NCI-H2196 treated with DMSO at 0.1 percent for 48 hours (cell line): ENCODE data around the gene SEMA4B.
"Not testable (repeated sequence)": the region's sequence is repeated elsewhere in the genome, so short reads cannot be mapped to it uniquely, and the experiment has no call there.

Source experiments
- DNase-seq: peaks from one replicate; lab custom pipeline; 2025; ENCODE audit not compliant: unreplicated experiment; lab: John Stamatoyannopoulos, UW

The SEMA4B gene

DNA sequence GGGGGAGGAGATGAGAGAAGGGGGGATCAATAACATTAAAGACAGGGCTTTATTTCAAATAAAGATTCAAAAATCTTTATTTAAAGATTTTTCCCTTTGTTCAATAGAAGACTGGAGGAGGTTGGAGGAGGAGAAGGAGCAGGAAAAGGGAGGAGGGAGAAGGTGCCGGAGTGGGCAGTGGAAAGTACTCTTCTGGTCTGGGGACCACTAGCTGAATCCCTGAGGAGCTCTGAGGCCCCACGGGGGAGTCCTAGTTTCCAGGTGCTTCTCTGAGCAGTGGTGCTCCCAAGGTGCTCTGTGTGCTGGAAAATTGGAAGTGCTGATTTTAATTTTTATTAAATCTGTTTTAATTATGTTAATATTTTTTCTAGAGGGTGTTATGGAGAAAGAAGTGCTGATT, 19.4 kb upstream of the SEMA4B start:
- no peak for DNase-seq

DNA sequence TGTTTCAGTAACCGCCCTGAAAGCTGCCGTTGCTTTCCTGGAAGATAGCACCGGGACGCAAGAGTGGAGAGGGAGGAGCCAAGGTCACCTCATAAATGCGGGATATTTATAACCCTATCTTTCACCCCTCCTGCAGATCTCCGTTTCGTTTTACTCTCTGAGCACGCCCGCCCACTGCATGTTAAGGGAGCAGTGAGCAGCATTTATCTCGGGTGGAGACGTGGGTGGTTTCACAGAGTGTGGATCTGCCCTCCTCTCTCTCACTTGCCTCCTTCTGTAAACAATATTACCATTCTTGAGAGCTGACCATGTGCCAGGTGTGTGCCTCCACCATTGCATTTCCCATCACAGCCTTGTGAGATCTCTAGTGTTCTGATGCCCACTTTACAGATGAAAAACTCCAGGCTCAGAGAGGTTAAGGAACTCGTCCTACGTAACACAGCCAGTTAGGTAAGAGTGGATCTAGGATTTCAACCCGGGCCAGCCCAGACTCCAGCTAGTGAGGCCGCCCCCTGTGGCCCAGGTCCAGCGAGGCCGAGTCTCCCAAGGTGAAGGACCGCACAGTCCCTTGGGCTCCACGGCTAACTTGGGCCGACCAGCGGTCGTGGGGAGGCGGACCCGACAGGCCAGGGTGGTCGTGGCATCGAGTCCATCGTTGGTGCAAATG, 16.9 kb upstream of the SEMA4B start:
- DNase-seq = peak; percentile 70

DNA sequence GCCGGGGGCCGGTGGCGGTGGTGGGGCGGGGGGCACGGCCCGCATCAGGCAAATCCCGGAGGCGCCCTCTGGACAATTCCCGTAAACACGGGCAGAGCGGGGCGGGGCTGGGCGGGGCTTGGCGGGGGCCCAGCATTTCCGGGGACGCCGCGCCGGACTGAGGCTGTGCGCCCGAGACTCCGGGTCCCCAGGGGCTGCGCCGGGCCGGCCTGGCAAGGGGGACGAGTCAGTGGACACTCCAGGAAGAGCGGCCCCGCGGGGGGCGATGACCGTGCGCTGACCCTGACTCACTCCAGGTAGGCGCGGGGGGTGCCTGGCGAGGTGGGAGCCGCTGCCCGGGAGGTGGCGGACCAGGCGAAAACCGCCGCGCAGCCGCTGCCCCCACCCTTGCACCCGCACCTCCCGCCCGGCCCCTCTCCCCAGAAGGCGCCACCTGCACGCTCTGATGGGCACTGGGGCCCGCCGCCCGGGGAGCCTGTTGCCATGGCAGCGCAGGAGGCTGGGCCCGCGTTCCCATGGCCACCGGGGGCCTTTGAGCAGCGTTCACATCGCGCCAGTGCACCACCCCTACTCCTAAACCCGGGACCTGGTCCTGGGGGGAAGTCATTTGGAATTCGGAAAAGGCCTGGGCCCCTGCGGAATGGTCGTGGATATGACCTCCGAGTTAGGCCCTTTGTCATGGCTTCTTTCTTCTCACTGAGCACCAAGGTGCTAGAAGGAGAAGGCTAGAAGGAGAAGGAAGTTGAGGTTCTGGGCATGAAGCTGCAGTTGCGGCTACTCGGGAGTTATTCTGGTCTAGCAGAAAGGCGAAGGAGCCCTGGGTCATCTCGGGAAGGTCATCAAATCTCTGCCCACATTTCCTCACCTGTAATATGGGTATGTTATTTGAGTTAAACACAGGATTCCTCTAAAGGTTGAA, 16.1 kb upstream of the SEMA4B start:
- DNase-seq = peak; percentile 75

DNA sequence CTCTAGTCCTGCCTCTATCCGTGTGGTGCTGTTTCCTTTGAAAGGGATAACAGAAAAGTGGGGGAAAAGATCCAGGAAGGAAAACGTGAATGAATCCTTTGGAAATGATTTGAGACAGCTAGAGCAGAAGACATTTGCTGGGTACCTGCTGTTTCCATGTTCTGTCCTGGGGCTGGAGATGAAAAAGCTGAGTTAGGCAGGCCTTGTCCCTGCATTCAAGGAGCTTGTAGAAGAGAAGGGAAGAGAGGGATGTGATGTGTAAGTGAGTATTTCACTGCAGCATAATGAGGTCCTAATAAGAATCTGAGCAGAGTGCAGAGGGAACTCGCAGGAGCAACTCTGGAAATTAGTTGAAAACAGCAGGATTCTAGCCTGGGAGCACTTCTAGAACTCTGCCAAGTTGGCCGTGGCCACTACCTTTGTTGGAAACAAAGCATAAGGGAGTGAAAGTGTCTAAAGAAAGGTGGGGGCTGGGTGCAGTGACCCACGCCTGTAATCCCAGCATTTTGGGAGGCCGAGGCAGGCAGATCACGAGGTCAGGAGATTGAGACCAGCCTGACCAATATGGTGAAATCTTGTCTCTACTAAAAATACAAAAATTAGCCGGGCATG, 13.8 kb upstream of the SEMA4B start:
- DNase-seq = no peak

DNA sequence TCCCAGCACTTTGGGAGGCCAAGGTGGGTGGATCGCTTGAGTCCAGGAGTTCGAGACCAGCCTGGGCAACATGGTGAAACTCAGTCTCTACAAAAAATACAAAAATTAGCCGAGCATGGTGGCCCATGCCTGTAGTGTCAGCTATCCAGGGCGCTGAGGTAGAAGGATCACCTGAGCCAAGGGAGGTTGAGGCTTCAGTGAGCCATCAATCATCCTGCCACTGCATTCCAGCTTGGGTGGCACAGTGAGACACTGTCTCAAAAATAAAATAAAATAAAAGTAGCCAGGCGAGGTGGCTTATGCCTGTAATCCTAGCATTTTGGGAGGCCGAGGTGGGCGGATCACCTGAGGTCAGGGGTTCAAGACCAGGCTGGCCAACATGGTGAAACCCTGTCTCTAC, 13.1 kb upstream of the SEMA4B start:
- not testable (repeated sequence) for DNase-seq

DNA sequence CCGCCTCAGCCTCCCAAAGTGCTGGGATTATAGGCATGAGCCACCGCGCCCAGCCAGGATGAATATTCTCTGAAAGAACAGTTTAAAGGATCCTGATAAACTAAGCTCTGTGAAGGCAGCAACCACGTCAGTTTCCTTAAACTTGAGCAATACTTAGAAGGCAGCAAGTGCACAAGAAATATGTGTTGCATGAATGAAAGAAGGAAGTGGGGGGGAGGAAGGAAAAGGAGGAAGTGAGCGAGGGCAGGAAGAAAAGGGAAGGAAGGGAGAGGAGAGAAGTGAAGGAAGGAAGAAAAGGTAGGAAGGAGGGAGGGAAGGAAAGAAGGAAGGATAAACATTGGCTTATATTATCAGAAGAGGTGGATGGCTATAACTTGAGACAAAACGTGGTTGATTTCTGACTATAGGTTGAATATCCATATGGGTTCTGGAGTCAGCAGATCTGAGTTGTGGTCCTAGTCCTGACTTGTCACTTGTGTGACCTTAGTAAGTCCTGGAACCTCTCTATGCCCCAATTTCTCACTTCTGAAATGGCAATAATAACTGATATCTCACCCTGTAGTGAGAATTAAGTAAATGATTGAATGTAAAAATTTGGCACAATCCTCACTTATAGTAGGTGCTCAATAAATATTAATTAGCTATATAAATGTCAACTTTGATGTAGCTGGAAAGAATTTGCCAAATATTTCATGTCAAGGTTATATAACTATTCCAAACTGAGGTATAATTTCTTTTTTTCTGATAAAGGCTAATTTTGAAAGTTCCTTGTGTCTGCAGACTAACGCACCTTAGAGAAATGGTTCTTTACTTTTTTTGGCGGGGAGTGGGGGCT, 12.0 kb upstream of the SEMA4B start:
- DNase-seq = no peak

DNA sequence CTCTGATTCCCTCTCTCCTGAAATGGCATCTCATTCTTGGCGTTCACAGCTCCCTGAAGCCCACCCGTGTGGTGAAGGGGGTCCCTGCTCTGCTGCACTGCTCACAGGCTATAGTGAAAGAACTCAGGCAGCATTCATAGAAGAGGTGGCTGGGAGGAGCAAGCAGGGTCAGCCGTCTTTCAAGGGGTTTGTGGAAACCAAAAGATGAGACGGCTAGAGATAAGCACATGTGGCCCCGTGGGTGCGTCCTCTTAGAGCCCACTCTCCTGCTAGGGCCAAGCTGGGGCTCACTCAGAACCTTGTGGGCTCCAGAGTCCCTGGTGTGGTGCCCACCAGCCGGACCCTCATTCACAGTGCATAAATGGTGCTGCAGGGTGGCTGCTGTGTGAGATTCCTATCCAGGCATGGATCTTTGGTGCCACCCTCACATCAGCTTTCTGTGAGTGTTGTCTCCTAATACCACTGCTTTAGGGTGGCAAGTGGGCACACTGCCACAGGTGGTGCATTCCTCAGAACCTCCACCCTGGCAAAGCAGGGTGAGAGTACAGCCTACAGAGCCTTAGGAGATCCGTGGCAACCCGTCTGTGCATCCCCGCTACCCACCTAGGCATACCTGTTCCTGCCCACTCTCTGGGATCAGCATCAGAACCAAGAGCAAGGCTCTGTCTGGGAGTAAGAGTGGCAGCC, 11.2 kb upstream of the SEMA4B start:
- DNase-seq = no peak

DNA sequence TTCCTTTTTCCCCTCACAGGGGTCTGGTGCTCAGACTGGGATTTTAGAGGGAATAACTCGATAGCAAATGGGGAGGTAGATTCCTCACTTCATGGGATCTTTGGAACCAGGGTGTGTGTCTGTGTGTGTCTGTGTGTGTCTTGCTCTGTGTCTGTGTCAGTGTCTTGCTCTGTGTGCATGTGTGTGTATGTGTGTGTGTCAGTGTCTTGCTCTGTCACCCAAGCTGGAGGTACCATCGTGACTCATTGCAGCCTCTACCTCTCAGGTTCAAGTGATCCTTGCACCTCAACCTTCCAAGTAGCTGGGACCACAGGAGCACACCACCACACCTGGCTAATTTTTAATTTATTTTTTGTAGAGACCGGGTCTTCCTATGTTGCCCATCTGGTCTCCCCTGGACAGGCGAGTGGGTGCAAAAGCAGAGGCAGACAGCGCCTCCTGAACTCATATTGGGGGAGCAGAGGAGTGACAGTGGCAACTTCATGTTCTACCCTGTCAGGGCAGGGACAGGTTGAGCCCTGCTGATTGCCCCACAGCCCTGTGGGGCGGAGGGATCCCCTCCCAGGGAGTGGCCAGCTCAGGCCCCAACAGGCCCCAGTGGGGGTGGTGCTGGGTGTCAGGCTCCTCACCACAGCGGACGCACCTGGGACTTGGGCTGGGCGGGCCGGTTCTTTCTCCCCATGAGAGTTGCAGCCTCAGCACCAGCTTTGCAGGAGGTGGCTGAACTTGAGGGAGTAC, 10.4 kb upstream of the SEMA4B start:
- no peak for DNase-seq

DNA sequence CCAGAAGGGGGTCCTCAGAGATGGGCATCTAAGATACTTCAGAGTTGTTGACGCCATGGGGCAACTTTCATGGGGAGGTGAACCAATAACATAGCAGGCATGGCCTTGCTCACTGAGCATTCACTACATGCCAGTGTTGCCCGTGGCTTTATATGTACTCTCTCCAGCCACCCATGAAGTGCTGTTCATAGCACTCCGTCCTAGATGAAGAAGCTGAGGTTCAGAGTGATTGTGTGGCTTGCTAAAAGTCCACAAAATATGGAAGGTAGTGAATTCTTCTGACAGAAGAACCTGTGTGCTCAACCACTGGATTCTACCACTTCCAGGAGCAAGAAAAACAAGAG, 9.8 kb upstream of the SEMA4B start:
- no peak for DNase-seq

DNA sequence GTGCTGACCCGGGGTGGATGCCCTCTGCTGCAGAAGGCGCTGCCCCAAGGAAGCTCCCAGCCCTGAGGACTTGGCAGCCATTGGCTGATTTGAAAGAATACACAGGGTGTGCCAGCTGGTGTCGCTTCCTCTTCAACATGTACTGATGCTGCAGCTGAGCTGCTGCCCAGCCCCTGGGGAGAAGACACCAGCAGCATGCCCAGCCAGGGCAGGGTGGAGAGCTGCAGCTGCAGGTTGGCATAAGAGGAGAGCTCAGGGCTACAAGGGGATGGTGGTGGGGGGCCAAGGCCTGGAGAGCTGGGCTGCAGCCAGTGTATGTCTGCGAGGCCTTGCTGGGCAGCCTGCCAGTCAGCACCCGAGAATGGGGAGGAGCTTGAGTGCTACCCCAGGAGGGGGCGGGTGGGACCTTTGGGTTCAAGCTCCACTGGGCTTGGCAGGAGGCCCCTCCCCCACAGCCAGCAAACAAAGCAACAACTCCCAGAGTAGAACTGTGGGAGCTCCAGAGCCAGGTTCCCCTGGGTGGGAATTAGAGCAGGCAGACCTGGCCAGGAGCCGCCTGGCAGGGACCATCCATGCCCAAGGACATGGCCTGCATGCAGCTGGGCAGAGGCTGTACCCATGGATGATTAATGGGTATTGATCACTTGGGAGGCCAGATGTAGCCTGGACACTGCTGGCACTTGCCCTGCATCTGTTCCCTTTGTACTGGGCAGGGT, 9.2 kb upstream of the SEMA4B start:
- DNase-seq = peak; percentile 94

DNA sequence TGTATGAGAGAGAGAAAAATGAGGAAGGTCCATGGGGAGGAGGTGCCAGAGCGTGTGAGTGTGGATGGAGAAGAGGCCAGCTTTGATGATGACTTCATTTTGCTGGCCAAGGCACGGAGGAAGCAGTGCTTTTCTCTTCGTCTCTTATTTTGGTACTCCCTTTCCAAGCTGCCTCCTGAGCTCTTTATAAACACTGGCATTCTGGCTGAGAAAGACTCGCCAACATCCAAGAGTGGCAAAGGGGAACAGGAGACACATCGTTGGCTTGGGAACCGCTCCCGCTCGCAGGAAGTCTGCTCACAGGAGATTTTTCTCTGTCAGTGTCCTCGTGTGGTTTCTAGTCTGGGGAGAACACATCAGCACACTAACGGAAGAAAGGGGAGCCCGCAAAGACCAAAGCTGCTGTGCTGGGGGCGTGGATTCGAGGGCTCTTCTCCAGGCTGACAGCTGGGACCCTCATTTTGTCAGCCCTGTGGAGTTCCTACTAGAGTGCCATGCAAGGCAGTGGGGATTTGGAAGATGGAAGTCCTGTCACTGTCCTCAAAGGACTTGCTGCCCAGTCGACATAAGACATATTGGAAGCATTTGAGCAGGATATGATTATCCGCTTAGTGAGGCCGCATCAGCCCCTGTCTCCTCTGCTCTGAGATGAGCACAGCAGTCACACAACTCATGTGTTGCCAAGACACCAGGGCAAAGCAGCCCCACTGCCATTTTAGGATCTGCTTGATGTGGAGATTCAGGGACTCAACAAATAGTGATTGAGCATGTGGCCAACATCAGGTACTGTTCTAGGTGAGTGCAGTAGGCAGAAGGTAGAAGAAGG, 8.0 kb upstream of the SEMA4B start:
- DNase-seq = no peak

DNA sequence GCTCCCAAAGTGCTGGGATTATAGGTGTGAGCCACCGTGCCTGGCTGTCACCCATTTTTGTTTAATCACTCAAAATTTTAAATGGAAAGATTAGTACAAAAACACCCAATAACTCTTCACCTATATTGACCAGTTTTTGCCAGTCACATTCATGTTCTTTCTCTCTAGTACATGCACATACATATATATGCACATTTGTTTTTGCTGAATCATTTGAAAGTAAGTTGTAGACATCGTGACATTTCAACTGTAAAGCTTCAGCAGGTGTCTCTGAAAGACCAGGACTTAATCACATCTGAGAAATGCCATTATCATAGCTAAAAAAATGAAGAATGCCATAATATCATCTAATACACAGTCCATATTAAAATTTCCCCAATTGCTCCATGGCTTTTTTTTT, 6.5 kb upstream of the SEMA4B start:
- no peak for DNase-seq

DNA sequence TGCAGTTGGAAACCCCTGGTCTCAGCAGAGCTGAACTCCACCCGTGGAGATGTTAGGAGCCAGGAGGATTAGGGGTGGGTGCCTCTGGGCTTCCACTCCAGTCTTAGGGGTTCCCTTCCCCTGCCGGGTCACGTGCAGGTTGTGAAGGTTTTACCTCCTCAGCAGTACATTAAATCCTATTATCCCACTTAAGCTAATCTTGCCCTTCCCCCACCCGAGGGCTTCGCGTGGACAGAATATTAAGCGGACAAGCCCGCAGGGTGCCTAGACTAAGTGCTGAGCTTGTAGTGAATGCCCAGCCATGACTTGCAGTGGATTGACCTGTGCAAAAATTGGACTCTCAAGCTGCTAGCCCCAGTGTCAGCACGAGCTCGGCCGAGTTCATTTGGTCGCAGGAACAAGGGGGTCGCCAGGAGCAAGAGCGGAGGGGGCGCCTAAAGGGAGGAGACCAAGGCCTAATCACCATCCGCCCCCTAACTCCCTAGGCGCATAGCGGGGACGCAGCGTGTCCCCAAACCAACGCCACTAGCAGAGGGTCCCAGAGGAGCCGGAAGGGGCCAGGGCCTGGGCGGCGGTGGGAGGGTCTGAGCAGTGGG, 498 bp upstream of the SEMA4B start:
- DNase-seq = no peak

DNA sequence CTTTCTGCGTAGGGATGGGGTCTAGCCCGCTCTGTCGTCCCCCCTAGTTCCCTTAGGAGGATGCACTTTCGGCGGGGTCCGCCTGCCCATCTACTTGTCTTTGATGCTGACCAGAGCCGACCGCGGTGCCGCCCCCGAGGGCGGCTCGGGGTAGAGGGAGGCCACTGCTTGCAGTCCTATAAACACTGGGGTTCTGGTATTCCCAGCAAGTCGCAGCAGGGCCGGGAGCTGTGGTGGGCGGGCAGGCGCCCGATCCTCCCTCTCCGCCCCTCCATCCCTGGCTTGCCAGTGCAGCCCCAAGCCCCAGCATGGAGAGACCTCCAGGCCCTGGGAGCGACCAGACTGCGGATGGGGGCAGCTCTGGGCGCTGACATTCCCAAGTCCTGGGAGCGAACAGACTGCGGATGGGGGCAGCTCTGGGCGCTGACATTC, 830 bp downstream of the SEMA4B start:
- DNase-seq = no peak

DNA sequence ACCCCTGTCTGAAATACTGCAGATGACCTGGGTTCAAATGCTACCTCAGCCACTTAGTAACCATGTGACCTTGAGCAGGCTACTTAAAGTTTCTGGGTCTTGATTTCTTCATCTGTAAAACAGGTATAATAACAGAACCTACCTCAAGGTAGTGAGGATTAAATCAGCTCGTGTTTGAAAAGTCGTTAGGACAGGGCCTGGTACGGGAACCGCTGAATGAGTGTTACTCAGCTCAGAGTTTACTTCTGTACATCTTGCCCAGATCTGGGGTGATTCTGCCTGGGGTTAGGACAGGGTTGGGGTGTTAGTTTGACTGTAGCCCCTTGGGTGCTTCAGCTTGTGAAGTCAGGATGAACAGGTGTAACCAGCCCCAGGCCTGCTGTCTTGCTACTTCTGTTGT, 1.8 kb downstream of the SEMA4B start:
- DNase-seq = no peak

DNA sequence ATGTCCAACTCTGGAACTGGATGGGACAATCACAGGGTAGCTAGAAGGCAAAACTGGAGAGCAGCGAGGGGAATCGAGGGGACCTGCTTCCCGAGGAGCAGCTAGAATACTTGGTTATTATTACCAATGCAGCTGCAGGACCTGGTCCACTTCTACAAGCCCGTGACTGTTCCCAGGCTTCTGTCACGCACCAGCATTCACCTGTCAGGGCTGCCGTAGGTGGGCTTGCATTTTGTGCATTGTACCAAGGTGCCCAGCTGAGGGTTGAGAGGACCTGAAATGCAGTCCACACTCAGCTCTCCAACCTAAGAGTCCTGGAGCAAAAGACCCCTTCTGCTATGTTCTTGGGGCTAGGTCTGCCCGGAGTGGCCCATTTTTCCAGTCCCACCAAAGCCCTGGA, 2.3 kb downstream of the SEMA4B start:
- no peak for DNase-seq

DNA sequence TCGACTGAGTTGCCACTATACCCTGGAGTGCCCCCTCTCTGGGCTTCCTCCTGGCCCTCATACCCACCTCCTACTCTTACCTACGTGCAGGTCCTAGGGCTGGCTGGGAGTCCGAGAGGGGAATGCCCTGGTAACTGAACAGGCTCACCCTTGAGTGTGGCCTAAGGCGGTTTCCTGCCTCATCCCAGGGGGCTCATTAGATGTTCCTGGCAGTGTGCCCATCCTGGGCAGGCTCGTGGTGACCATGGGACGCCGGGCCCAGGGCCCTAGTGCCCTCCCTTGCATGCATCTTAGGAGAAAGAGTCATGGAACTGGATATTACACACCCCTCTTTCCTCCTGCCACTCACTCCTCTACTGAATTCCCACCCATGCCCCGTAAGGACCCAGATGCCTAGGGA, 2.8 kb downstream of the SEMA4B start:
- no peak for DNase-seq
